Mammary epithelial cell (primary cell): Measurements from ENCODE around the gene PRKAB1.

Experiments
- CTCF ChIP-seq, 2 donors: IDR thresholded peaks in 1 of 2; conservative IDR thresholded peaks in 1 of 2; 2 replicates each; pipeline ENCODE4 v1.5.1; 2011 to 2012; ENCODE audit warnings: inconsistent platforms in 2 of 2, low read length in 2 of 2, mild to moderate bottlenecking in 2 of 2, control low read depth in 1 of 2, low read depth in 1 of 2; ENCODE audit not compliant: insufficient read depth in 1 of 2; ENCODE audit errors: extremely low read depth in 1 of 2
- EZH2 ChIP-seq: IDR thresholded peaks from 2 replicates; pipeline ENCODE4 v1.6.1; 2012; ENCODE audit warnings: low read length, inconsistent platforms, borderline replicate concordance

- no peak for TF ChIP-seq CTCF (conservative IDR thresholded peaks at IDR 0.05 in 1 of 2, IDR thresholded peaks at IDR 0.05 in 1 of 2; ENCODE audit: extremely low read depth in 1 of 2, insufficient read depth in 1 of 2, low read depth in 1 of 2, low read length in 2 of 2)
- no peak for TF ChIP-seq EZH2
These were observed 16.9 kb downstream of the PRKAB1 start for GRCh38 chr12:119684711-119685369.
